GM18505 (cell line): ENCODE measurements around the gene RUFY2.
A peak's percentile ranks its signal among the peaks of the same experiment; 100 is the strongest.

ENCODE experiments used
- ATAC-seq: cut with Tn5 transposase; IDR thresholded peaks from one replicate; pipeline ENCODE4 v1.9.1; 2021; ENCODE audit not compliant: unreplicated experiment
- POLR2A ChIP-seq: IDR thresholded peaks from 4 replicates; pipeline ENCODE4 v1.6.1; 2011; ENCODE audit warnings: borderline replicate concordance; ENCODE audit not compliant: insufficient read depth, insufficient read length; ENCODE audit errors: extremely low read depth

RUFY2 gene

DNA sequence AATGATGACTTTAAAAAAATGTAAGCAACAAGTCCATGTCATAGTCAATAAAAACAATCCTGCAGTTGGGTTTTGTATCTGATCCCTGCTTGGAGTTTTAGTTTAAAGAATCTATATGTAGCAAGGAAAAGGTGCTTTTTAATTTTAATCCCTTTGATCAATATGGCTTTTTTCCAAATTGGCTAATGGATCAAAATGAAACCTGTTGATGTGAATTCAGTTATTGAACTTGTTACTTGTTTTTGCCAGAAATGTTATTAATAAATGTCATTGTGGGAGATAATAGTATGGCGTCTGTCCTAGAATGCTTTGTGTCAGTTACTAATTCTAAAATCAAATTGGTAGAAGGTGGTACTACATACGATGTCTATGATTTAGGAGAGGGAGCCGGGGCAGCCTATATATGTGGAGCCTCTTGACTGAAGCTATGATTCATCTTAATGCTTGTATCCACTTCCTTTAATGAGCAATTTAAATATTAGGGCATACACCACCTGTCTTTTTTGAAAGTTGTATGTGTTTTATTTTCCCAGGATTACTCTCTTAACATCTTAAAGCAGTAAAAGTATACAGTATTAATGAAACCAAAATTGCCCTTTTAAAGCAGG, 64.1 kb downstream of the RUFY2 start:
- ATAC-seq: no peak
- TF ChIP-seq POLR2A: no peak

DNA sequence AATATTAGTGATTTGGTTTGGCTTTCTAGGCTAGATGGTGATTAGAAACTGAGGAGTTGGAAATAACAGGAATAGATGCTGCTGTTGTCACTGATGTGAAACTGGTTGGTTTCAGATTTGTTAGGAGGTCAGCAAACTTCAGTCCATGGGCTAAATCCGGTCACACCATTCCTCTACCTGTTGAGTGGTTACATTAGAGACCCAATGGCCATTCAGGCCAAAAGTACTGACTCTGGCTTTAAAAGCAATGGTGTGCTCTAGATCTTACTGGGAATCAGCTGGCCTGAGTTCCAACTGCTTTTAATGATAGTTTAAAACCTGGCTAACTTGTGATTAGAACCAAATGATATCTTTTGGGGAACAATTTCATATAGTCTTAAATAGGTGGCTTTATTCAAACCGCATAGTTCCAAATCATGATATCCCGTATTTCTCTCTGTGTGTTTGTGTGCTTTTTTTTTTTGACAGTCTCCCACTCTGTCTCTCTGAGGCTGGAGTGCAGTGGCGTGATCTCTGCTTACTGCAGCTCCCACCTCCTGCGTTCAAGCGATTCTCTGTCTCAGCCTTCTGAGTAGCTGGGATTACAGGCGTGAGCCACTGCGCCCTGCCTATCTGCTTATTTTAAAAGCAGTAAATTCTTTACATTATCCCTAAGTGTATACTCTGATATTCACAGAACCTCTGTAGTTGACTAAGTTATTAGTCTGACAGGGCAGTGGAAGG, 66.6 kb downstream of the RUFY2 start:
- ATAC-seq: no peak
- TF ChIP-seq POLR2A: no peak

DNA sequence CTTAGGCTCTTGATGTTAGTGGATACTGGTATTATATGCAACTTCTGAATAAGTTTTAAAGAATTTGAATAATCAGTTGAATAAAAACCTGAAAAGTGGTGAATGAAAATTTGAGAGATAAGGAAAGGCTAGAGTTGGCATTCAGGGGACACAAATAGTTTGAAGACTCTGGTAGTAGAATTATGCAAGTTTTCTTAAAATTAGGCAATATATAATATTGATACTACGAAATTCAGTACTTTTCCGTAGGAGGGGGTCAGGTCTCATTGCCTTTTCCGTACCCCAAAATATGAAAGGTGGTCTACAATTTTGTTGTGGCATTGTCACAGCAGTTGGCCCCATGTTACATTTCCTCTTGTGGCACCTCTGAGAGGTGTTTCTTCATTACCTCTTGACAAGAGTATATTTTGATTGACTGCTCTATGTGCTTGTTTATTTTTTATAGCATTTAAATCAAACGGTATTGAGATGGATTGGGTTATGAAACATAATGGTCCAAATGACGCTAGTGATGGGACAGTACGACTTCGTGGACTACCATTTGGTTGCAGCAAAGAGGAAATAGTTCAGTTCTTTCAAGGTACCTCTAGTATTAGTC, 70.2 kb downstream of the RUFY2 start:
- TF ChIP-seq POLR2A: no peak
- ATAC-seq: no peak

DNA sequence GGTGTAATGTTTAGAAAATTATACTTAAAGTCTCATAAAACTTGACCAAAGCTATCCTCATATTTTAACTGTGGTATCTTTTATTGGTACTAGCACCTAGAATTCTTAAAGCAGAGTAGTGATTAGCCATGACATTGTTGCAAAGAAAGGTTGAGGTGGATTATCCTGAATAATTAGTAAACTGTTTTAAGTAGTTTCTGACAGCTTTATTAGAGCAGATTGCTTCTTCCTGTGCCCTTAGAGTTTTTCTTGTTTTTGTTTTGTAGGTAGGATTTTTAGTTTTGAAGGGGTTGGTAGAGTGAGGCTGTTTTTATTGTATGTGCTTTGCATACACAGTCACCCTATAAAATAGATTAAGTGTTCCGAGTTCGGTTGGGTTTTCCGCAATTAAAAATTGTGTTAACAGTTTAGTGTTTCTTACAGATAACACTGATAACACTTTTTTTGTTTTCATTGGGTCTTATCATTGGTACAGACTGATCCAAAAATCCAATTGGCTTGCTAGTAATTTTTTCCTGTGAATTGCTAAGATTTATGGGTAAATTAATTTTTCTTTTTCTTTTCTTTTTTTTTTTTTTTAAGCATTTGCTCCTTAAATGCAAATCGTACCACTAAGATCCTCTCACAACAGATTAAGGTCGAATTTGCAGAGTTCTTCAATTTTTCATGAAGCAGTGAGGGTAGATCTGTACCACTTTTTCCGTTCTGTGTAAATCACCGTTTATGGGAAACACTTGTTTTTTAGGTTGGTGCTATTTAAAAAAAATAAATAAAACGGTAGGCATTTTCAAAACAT, 72.2 kb downstream of the RUFY2 start:
- no peak for TF ChIP-seq POLR2A
- no peak for ATAC-seq

DNA sequence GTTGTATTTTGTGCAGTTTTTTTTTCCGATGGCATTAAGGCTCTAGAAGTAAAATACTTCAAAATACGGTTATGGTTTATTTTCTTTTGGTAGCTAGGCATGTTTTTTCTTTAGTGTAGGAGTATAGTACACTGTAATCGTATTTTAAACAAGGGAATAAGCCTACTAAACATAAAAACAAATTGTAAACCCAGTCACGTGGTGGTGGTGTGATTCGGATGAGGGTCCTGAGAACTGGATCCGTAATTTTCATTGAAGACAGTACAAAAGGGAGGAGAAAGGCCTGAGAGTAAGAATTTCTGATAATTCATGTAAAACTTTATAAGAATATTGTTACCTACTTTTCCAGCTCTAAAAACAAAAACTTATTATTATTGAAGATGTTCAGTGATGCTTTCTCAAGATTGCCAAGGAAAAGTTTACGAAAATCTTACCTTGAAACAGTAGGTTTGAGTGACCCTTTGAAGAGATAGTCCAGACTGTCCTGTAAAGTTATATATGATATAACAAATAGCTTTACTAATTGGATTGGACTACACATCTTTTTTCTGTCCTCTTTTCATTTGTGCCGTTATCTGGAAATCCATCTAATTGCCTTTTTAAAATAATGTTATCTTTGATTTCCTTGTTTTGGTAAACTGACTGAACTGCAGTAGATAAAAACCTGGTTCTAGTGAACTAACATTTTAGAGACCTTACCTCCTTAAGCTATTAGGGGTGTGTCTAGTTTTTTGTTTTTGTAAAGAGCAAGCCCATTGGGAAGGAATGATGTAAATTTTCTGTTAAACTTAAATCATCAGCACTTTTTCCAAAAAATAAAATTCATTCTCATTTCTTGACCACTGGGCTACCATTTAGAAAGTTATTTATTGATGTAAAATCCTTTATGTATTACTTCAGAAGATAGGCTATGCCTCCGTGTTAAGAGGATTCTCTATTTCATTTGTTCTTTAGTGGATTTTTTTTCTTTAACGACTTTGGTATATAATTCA, 73.3 kb downstream of the RUFY2 start:
- ATAC-seq: no peak
- no peak for TF ChIP-seq POLR2A

DNA sequence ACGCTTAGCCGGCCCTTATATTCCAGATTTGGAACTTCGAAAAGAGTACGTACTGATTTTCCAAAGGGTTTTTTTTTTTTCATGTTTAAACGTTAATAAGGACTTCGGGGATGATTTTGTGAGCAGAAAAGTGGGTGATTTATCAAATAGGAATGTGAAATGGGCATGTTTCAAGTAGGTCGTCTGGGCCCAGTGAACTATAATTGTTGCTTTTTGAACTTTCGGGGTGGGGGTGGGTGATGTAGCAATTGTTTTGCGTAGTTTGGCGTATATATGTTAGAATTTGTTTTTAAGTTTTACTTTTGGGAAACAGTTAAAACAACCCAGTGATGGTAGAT, 74.0 kb downstream of the RUFY2 start:
- ATAC-seq: no peak
- no peak for TF ChIP-seq POLR2A

DNA sequence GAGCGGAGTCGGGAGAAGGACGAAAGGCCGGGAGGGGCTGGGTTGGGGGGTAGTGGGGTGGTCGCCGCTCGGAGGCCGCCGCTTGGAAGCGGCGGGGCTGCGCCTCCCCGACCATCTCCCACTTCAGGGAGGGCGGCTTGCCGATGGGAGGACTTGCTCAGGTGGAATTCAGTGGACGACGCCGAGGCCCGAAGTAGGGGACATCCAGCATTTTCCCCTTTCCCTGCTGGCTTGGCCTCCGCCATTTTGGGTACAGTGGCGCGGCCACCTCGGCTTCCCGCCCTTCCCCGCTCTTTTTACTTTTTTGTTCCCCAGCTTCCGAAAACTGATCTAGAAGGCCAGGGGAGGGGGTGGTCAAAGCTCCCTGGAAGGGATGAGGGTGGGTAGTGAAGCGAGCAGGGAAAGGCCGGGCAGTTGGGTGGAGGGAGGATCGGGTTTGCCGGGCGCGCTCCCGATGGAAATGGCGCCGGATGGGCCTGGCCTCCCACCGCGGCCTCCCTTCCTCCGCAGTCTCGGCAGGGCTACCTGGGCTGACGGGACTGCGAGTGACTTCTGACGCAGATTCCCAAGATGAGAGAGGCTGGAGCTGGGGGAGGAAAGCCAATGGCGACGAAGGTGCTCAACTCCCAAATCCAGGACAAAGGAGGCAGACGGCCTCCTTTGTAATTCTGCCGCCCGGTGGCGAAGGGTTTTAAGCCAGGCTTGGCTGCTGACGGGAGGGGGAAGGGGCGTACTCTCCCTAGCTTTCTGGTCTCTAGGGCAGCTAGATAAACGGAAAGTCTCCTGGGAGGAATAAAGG, 74.6 kb downstream of the RUFY2 start, which contains the start of gene PBLD:
TSS of gene PBLD (minus strand) at position 670 of the 799 bp plus-strand sequence. CDS start 26,084 bp downstream, outside the sequence.
- peak; percentile 27 for ATAC-seq
- peak; percentile 48 for TF ChIP-seq POLR2A

DNA sequence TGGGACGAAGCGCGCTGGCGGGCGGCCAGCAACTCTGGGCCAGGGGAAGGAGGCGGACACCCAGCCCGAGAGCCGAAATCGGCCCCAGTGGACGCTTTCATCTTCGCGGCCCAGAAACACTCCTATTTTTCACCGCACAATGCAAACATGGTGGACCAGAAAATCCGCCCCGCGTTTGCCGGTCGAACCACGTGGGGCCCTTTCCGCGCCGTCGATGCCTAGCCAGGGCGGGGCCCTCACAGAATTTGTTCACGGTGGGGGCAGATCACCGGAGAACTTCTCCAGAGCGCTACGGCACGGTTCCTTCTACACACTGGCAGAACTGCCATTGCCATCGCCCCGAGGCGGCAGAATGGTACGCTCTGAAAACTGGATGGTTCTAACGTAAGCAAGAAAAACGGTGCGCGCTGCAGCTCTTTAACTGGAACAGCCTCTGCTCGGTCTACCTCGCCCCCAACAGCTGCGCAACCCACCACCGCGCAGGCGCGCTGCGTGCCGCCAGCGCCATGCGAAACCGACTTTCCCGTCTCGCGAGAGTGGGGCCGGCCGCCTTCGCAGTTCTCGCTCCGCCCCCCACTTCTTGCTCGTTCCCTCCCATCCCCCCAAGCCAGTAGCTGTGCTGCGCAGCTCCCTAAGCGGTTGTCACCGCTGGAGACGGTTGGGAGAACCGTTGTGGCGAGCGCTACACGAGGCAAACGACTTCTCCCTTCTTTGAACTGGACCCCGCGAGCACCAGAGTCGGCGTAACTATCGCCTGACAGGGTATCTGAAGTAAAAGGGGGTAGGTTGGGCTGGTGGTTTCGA, 75.4 kb downstream of the RUFY2 start, which contains the start of gene HNRNPH3:
TSS of gene HNRNPH3 (plus strand) at position 610 of the 804 bp plus-strand sequence. CDS start 5,158 bp downstream, outside the sequence.
- TF ChIP-seq POLR2A: peak; percentile 99
- ATAC-seq: peak; percentile 80

DNA sequence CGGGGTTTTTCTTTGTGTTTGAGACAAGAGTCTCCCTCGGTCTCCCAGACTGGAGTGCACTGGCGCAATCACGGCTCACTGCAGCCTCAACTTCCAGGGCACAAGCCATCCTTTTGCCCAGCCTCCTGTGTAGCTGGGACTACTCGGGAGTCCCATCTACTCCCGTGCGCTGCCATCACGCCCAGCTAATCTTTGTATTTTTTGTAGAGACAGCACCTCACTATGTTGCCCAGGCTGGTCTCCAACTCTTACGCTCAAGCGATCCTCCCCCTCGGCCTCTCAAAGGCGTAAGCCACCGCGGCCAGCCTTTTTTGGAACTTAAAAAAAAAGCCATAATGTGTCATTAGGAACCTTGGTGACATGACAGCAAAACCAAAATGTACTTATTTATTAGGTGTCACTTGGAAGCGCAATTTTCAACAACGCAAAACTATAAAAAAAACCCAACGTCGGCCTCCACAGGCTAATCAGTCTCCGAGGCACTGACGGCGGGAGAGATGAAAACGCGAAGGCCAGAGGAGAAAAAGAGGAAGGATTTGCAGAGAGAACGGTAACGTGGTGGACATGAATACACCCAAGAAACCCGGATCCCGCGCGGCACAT, 76.1 kb downstream of the RUFY2 start:
- no peak for ATAC-seq

DNA sequence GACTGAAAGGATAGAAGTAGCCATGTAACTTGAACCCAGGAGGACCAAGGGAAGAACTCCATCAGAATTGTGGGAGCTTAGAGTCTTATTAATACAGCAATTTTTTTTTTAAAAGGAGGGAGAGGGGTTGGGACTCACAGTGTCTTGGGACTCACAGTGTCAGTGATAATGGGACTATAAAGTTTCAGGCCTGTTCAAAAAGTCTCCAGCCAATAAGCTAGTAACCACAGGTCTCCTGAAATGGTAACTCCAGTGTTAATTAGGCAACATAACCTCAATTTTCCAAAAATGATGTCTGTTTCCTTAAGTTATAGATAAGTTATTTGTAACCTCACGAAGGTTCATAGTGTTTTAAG, 77.6 kb downstream of the RUFY2 start:
- ATAC-seq: no peak
- TF ChIP-seq POLR2A: no peak

More for the DNA sequence above, 76.1 kb downstream of the RUFY2 start:
- no peak for TF ChIP-seq POLR2A
